Smooth muscle cell (in vitro differentiated cells): ENCODE measurements around the gene SSX2IP. TPM values are rescaled to one million over a fixed set of nuclear protein-coding genes. Genes with fewer than 3 reads are reported as not detected.

ENCODE experiments used
- DNase-seq: peaks from one replicate; lab custom pipeline; 2025; ENCODE audit not compliant: unreplicated experiment; lab: John Stamatoyannopoulos, UW
- H2AFZ ChIP-seq: fragments of 200-600 bp; sonication (generic); 2 replicates; pipeline ENCODE4 v1.6.0; 2016; ENCODE audit warnings: antibody characterized with exemption, low read depth, mild to moderate bottlenecking
- H3F3A ChIP-seq: fragments of 200-600 bp; sonication (generic); 2 replicates; pipeline ENCODE4 v1.6.0; 2017; ENCODE audit warnings: antibody characterized with exemption, low read depth
- H3K27ac ChIP-seq: fragments of 200-600 bp; sonication (generic); 2 replicates; pipeline ENCODE4 v1.5.1; 2016; ENCODE audit warnings: low read depth, mild to moderate bottlenecking
- H3K27me3 ChIP-seq: fragments of 200-600 bp; sonication (generic); 2 replicates; pipeline ENCODE4 v1.6.1; 2016; ENCODE audit warnings: low read depth, mild to moderate bottlenecking
- H3K36me3 ChIP-seq: fragments of 200-600 bp; sonication (generic); 2 replicates; pipeline ENCODE4 v1.5.1; 2016; ENCODE audit warnings: low read depth
- H3K4me1 ChIP-seq: fragments of 200-600 bp; sonication (generic); 2 replicates; pipeline ENCODE4 v1.5.1; 2016; ENCODE audit warnings: low read depth
- H3K4me2 ChIP-seq: fragments of 200-600 bp; sonication (generic); 2 replicates; pipeline ENCODE4 v1.6.0; 2016; ENCODE audit warnings: mild to moderate bottlenecking
- H3K4me3 ChIP-seq: fragments of 200-600 bp; sonication (generic); 2 replicates; pipeline ENCODE4 v1.5.1; 2016; ENCODE audit warnings: mild to moderate bottlenecking
- H3K79me2 ChIP-seq: fragments of 200-600 bp; sonication (generic); 2 replicates; pipeline ENCODE4 v1.6.0; 2016; ENCODE audit warnings: low read depth, mild to moderate bottlenecking
- H3K9ac ChIP-seq: fragments of 200-600 bp; sonication (generic); 2 replicates; pipeline ENCODE4 v1.6.0; 2016; ENCODE audit warnings: low read depth
- H3K9me3 ChIP-seq: fragments of 200-600 bp; sonication (generic); replicated peaks from 2 replicates; pipeline ENCODE4 v1.5.1; 2016; ENCODE audit warnings: low read depth
- H4K20me1 ChIP-seq: fragments of 200-600 bp; sonication (generic); 2 replicates; pipeline ENCODE4 v1.6.0; 2016; ENCODE audit warnings: low read depth
- WGBS: methylation state at CpG from one replicate; pipeline ENCODE4 v1.1.7; 2016; ENCODE audit warnings: low lambda C conversion rate; 5-methylcytosine and 5-hydroxymethylcytosine counted together
- polyA plus RNA-seq: library from polyadenylated mRNA; unstranded; fragments of >200 nt; fragmentation: Nextera tagmentation; extraction: Ambion mirVana; gene quantifications from 2 replicates; pipeline ENCODE4 v1.2.1, GENCODE V29; 2016
- total RNA-seq: library from RNA; depleted of rRNA; stranded (reverse); fragments of >200 nt; gene quantifications from 2 replicates; pipeline ENCODE4 v1.2.3, GENCODE V29; 2014
- TF ChIP-seq, protein P1 (sequence below): fragments of 200-600 bp; sonication (generic); IDR thresholded peaks from 2 replicates; pipeline ENCODE4 v1.5.1; 2017; ENCODE audit warnings: borderline replicate concordance, mild to moderate bottlenecking, antibody characterized with exemption; ENCODE audit not compliant: insufficient read depth, poor library complexity, severe bottlenecking

The SSX2IP gene
- total and polyA plus RNA-seq, 2 experiments from 2014 or later, result 27.4 to 69.7 TPM

DNA sequence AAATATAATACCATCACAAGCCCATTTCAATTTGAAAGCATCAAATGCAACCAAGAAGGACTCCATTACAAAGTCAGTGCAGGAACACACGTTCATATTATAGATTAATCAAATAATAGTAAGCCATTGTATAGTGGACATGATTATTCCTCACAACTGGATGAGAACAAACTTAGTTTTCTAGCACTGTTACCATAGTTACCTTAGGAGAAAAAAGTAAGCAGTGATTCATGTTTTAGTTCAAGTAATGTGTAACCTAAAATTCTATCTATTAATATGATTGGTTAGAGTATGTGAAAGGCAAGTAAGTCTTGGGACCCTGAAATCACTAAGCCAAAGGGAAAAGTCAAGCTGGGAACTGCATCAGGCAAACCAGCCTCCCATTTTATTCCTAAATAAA lies 15.2 kb downstream of the SSX2IP start:
- H3K27me3 ChIP-seq, result no peaks in the 10 kb centered on the region
- H3K79me2 ChIP-seq, result peaks cover 100% of the 10 kb centered on the region
- TF ChIP-seq, protein P1, sequence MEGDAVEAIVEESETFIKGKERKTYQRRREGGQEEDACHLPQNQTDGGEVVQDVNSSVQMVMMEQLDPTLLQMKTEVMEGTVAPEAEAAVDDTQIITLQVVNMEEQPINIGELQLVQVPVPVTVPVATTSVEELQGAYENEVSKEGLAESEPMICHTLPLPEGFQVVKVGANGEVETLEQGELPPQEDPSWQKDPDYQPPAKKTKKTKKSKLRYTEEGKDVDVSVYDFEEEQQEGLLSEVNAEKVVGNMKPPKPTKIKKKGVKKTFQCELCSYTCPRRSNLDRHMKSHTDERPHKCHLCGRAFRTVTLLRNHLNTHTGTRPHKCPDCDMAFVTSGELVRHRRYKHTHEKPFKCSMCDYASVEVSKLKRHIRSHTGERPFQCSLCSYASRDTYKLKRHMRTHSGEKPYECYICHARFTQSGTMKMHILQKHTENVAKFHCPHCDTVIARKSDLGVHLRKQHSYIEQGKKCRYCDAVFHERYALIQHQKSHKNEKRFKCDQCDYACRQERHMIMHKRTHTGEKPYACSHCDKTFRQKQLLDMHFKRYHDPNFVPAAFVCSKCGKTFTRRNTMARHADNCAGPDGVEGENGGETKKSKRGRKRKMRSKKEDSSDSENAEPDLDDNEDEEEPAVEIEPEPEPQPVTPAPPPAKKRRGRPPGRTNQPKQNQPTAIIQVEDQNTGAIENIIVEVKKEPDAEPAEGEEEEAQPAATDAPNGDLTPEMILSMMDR, result no peak
- WGBS, result 75% methylated on average over 1 of the region's 1 CpG
- no peak overlapping the region for H3K4me3 ChIP-seq
- no peak overlapping the region for H3K4me2 ChIP-seq
- H4K20me1 ChIP-seq, result peaks cover 72% of the 10 kb centered on the region
- no peaks in the 10 kb centered on the region for H3F3A ChIP-seq
- no peak overlapping the region for H3K9ac ChIP-seq
- H2AFZ ChIP-seq, result no peak overlapping the region
- no peak for DNase-seq
- H3K36me3 ChIP-seq, result no peaks in the 10 kb centered on the region
- H3K4me1 ChIP-seq, result peaks cover 11% of the 10 kb centered on the region
- H3K9me3 ChIP-seq, result no peaks in the 10 kb centered on the region
- peak overlapping the region; percentile 40 for H3K27ac ChIP-seq

GRCh38 chr1:84674705-84675104 lies 15.6 kb downstream of the SSX2IP start:
- Histone ChIP-seq H4K20me1 (peaks cover 68% of the 10 kb centered on the region), H3K9me3 (no peaks in the 10 kb centered on the region), H3K9ac (no peak overlapping the region), H3K4me2 (no peak overlapping the region), H3K79me2 (peaks cover 100% of the 10 kb centered on the region), H3K4me1 (peaks cover 11% of the 10 kb centered on the region), H3K4me3 (no peak overlapping the region), H3F3A (no peaks in the 10 kb centered on the region), H2AFZ (no peak overlapping the region), H3K27ac (peak overlapping the region; percentile 40), H3K36me3 (no peaks in the 10 kb centered on the region), H3K27me3 (no peaks in the 10 kb centered on the region)
- TF ChIP-seq, protein P1, result no peak
- no peak for DNase-seq
- 83% methylated on average over 3 of the region's 3 CpGs for WGBS

DNA sequence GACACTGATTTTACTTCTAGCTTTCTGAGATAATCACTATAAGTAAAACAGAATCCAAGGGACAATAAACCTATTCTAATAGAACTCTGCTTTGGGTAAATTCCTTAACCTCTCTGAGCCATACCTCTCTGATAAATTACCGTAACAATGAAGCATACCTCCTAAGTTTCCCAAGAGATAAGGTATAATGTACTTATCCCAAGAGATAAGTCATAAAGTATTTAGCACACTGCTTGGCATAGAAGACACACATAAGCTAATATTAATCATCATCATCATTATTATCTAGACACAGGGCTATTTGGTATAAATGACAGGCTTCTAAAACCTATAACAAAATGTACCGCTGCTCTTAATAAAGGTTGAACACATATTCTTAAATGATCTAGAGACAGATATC lies 16.2 kb downstream of the SSX2IP start:
- Histone ChIP-seq H3K4me3 (no peak overlapping the region), H3K79me2 (peaks cover 100% of the 10 kb centered on the region)
- 69% methylated on average over 2 of the region's 2 CpGs for WGBS

More for the DNA sequence above, 16.2 kb downstream of the SSX2IP start:
- Histone ChIP-seq H3K27ac (peak overlapping the region; percentile 40), H4K20me1 (peaks cover 63% of the 10 kb centered on the region), H3F3A (no peaks in the 10 kb centered on the region), H3K27me3 (no peaks in the 10 kb centered on the region), H3K9me3 (no peaks in the 10 kb centered on the region), H3K4me2 (no peak overlapping the region), H2AFZ (no peak overlapping the region), H3K36me3 (no peaks in the 10 kb centered on the region), H3K9ac (no peak overlapping the region), H3K4me1 (peaks cover 11% of the 10 kb centered on the region)
- TF ChIP-seq, protein P1, result no peak
- no peak for DNase-seq
